IPS DF 4.7 (cell line): ENCODE results near the gene C9orf43.
A peak's percentile ranks its signal among the peaks of the same experiment; 100 is the strongest.
"Not testable (repeated sequence)": the region's sequence is repeated elsewhere in the genome, so short reads cannot be mapped to it uniquely, and the experiment has no call there.

Experiments used
- DNase-seq: peaks from one replicate; pipeline ENCODE4 v3.0.0-alpha.2; 2013; ENCODE audit warnings: low spot score; ENCODE audit errors: extremely low read depth

The C9orf43 gene

DNA sequence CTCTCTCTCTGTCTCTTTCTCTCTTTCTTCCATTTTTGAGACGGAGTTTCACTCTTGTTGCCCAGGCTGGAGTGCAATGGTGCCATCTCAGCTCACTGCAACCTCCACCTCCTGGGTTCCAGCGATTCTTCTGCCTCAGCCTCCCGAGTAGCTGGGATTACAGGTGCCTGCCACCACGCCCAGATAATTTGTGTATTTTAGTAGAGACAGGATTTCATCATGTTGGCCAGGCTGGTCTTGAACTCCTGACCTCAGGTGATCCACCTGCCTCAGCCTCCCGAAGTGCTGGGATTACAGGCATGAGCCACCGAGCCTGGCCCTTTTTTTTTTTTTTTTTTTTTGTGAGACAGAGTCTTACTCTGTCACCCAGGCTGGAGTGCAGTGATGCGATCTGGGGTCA lies 29.1 kb upstream of the C9orf43 start:
- not testable (repeated sequence) for DNase-seq

DNA sequence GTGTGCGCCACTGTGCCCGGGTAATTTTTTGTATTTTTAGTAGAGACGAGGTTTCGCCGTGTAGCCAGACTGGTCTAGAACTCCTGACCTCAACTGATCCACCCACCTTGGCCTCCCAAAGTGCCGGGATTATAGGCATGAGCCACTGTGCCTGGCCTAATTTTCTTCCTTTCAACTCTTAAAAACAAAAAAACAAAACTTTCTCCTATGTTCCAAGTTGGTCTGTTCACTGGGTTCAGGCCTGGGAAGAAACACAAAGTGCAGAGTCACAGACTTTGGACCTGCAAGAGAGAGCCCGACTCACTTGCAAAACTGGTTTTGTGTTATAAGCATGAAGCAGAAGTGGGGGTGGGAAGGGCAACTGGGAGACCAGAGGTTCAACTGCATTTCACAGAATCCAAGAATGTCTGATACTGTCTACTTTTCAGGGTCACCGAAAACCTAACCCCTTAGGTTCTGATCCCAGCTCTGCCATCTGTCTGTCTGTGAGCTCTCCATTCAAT lies 28.6 kb upstream of the C9orf43 start:
- no peak for DNase-seq

- no peak for DNase-seq
Observed at GRCh38 chr9:113386571-113387393, 23.8 kb upstream of the C9orf43 start.

- no peak for DNase-seq
Observed at GRCh38 chr9:113387560-113388230, 22.9 kb upstream of the C9orf43 start.

DNA sequence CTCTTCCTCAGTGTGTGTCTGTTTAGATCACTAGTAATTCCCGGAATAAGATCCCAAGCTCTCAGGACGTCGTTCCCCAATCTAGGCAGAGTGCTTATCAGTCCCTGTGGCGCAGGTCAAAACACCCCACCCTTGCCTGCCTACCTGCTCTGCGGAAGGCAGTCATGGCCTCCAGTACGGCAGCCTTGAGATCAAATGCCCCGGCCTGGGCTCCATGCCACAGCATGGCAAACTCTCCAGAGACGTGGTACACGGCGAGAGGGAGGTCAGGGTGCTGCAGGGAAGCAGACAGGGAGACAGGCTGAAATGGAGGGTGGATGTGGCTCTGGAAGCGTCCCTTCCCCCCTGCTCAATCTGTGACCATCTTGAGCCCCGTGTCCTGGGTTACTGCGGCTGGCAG lies 21.7 kb upstream of the C9orf43 start:
- no peak for DNase-seq

DNA sequence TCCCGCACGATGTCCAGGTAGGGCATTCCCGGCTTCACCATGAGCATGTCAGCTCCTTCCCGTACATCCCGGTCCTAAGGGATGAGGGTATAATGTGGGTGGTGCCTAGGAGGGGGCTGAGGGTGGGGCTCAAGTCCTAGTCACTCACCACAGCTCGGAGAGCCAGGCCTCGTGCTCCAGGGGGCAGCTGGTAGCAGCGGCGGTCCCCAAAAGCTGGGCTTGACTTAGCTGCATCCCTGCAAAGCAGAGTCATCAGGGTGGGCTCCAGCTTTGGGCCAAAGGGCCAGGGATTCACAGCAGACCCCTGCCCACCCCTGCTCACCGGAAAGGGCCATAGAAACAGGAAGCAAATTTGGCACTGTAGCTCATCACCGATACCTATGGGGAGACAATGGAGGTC lies 21.1 kb upstream of the C9orf43 start:
- DNase-seq, result no peak

- no peak for DNase-seq
Observed at GRCh38 chr9:113390192-113390960, 20.2 kb upstream of the C9orf43 start.

DNA sequence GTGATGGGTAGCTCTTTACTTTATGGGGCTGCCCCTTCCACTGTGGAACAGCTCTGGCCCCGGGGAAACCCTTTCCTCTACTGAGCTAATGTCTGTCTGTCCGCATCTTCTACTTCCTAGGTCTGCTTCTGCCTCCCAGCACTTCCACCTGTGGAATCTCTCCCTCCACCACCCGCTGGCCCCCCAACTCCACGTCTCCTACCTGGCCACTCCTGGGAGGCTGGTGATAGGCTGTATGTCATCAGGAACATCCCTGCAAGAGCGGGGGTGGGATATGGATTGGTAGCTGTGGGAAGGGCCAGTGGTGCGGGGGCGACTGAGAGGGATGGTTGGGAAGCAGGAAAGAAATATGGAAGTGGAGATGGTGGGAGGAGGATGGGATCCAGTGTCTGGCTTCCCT lies 18.6 kb upstream of the C9orf43 start:
- DNase-seq, result no peak

DNA sequence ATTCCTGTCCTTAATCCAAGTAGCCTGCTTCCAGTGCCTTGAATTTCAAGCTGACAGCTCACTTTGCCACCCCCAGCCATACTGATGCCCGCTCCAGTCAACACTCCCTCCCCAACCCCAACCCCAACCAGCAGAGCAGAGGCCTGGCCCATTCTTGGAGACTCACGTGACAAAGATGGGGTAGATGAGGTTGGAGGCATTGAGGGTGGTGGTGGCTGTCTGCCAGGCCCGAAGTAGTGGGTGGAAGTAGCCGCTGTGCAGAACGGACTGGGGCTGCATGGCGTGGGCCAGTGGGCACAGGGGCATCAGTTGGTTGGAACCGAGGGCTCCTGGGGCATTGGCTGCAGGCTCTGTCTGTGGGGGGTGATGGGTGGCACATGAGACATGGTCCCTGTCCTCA lies 17.3 kb upstream of the C9orf43 start:
- DNase-seq, result no peak

- DNase-seq, result no peak
Observed at GRCh38 chr9:113395000-113395861, 15.3 kb upstream of the C9orf43 start.

DNA sequence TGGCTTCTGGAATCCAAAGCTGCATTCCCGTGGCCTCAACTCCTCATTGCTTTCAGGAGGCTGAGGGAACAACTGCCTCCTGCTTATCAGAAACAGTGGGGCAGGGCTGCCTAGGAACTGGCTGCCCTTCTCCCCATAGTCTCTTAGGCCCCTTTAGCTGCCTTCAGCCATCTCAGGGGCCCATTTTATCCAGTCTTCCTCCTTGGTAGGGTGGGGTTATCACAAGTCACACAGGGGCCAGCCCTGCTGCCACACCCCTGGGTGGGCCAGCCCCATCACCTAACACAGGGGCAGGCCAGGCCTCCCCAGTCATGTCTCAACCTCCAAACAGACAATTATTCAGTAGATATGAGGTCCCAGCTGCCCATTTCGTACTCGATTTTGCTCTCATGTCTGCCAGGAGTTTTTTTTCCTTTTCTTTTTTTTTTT lies 13.3 kb upstream of the C9orf43 start:
- no peak for DNase-seq

DNA sequence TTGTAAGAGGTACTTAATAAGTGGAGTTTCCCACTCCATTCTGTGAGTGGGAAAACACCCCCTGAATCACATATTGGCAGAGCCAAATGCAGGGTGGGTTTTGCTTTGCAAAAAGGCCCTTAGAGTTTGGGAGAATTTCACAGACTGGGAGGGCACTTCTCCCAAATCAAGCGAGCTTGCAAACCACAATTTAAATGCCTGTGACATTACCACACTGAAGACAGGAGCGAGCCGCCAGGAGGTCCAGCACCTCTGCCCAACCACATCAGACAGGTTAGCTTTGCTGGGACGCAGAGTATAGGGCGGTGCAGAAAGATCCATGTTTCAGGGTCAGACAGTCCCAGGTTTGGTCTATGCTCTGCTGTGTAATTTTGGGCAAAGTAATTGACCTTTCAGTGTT lies 11.8 kb upstream of the C9orf43 start:
- DNase-seq, result no peak

DNA sequence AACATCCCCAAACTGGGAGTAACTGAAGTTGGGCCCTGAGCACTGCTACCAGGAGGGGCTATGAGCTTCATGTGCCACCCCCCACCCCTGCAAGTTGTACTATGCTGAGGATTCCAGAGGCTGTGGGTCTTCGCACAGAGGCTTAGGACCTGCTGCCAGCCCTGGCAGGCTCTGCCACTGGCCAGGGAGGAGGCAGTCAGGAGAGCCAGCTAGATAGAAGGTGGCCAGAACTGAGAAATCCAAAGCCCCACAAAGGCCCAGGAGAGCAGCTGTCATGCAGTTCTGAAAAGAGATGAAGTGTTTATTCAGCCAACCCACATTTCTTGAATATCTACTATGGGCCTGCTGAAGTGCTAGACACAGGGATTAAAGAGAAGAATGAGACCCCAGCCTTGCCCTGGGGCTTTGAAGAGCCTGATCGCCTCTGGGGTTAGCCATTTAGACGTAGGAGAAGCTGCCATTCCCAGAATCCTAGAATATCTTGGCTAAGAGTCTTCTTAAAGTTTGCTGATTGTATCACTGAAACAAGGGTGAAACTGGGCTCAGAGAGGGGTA lies 10.8 kb upstream of the C9orf43 start:
- DNase-seq, result no peak

GRCh38 chr9:113401027-113401792 lies 9.3 kb upstream of the C9orf43 start, which contains the start of gene ALAD:
Gene ALAD (minus strand): TSS chr9:113401284. CDS start chr9:113393559, 7,725 bp downstream.
- DNase-seq, result peak; percentile 75

GRCh38 chr9:113403646-113404045 lies 6.9 kb upstream of the C9orf43 start:
- no peak for DNase-seq

DNA sequence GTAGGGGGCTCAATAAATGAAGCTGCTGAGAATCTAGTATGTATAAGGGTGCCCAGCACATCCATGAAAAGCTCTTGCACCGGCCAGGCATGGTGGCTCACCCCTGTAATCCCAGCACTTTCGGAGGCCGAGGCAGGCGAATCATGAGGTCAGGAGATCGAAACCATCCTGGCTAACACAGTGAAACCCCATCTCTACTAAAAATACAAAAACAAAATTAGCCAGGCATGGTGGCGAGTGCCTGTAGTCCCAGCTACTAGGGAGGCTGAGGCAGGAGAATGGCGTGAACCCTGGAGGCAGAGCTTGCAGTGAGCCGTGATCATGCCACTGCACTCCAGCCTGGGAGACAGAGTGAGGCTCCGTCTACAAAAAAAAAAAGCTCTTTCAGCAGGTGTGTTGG lies 4.2 kb upstream of the C9orf43 start:
- not testable (repeated sequence) for DNase-seq

DNA sequence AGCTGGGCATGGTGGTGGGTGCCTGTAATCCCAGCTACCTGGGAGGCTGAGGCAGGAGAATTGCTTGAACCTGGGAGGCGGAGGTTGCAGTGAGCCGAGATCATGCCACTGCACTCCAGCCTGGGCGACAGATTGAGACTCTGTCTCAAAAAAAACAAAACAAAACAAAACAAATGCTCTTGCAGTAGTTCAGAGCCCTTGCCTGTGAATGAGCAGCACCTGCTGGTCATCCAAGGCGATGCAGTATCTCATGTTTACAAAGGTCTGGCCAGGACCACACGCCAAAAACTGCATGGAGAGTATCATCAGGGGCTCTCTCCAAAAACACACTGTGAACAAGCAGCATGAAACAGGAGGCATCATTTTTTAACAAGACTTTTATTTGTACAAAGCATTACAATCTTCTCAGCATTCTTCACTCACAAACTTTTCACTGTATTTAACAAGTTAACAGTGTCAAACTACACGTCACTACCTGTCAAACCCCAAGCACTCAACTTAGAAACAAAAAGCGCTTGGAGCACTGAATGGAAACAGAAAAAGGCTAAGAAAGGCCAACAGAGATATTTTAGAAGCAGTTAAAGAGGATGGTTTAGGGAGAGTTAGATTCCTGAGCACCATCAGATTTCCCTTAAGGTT lies 3.6 kb upstream of the C9orf43 start:
- DNase-seq, result not testable (repeated sequence)

- DNase-seq, result no peak
Observed at GRCh38 chr9:113409481-113409880, 1.1 kb upstream of the C9orf43 start.

GRCh38 chr9:113409883-113410206 lies 702 bp upstream of the C9orf43 start:
- no peak for DNase-seq
